ENCODE data around the gene PREP. TPM values are rescaled to one million over a fixed set of nuclear protein-coding genes. Genes with fewer than 3 reads are reported as not detected.
"Not testable (repeated sequence)": the region's sequence is repeated elsewhere in the genome, so short reads cannot be mapped to it uniquely, and the experiment has no call there.

The PREP gene
- total RNA-seq, 4 donors from 2014 or later = 32.9 to 63.2 (median 41.2) TPM

- Histone ChIP-seq H3K4me1 (peaks cover 0 to 12% (median 0%) of the 10 kb centered on the region in 4 donors), H3K4me3 (no peak overlapping the region), H3K36me3 (peaks cover 0 to 40% (median 16%) of the 10 kb centered on the region in 4 donors), H3K27me3 (no peaks in the 10 kb centered on the region), H3K27ac (no peak overlapping the region), H3K9me3 (no peaks in the 10 kb centered on the region)
- TF ChIP-seq EP300 (IDR thresholded peaks at IDR 0.05; ENCODE audit: low read depth) (no peak), POLR2AphosphoS5 (IDR thresholded peaks at IDR 0.05) (no peak), POLR2A (IDR thresholded peaks at IDR 0.05) (no peak)
- in situ Hi-C loops (cut with MboI; ENCODE audit: low pct_ligation_motif_present in 1 of 4, low pct_unique_long_range_greater_than_20kb in 1 of 4, low sequenced_read_pairs in 3 of 4) (no loop called here), intact Hi-C loops (cut with DNase I; ENCODE audit: low total_unique reads) (no loop called here)
- DNase-seq = no peak
- WGBS, 2 donors (ENCODE audit: low coverage in 1 of 2) = 97% methylated on average over 1 of the region's 1 CpG; no CpG with 5 or more reads in 1 of the 2 donors
Measured at GRCh38 chr6:105348897-105349296, 54.0 kb downstream of the PREP start.

GRCh38 chr6:105346052-105346451 lies 56.8 kb downstream of the PREP start:
- Histone ChIP-seq H3K36me3 (peaks cover 0 to 25% (median 6%) of the 10 kb centered on the region in 4 donors), H3K4me3 (no peak overlapping the region), H3K4me1 (peaks cover 0 to 12% (median 0%) of the 10 kb centered on the region in 4 donors), H3K27me3 (no peaks in the 10 kb centered on the region), H3K9me3 (no peaks in the 10 kb centered on the region), H3K27ac (peak overlapping the region in 1 of 4 donors; percentile 2)
- no peak for TF ChIP-seq POLR2AphosphoS5 (IDR thresholded peaks at IDR 0.05)
- TF ChIP-seq POLR2A (IDR thresholded peaks at IDR 0.05) = no peak
- TF ChIP-seq CTCF (IDR thresholded peaks at IDR 0.05) = no peak
- TF ChIP-seq EP300 (IDR thresholded peaks at IDR 0.05; ENCODE audit: low read depth) = no peak
- intact Hi-C loops (cut with DNase I; ENCODE audit: low total_unique reads) (no loop called here), in situ Hi-C loops (cut with MboI; ENCODE audit: low pct_ligation_motif_present in 1 of 4, low pct_unique_long_range_greater_than_20kb in 1 of 4, low sequenced_read_pairs in 3 of 4) (no loop called here)
- 55 to 100% methylated on average over 1 to 3 of the region's 3 CpGs for WGBS, 2 donors (ENCODE audit: low coverage in 1 of 2)
- no peak for DNase-seq

GRCh38 chr6:105345506-105345905 lies 57.4 kb downstream of the PREP start:
- peaks cover 0 to 20% (median 3%) of the 10 kb centered on the region in 4 donors for H3K36me3 ChIP-seq
- 62 to 72% methylated on average over 3 to 4 of the region's 4 CpGs for WGBS, 2 donors (ENCODE audit: low coverage in 1 of 2)
- intact Hi-C loops (cut with DNase I; ENCODE audit: low total_unique reads) = no loop called here
- no peaks in the 10 kb centered on the region for H3K27me3 ChIP-seq
- H3K9me3 ChIP-seq = no peaks in the 10 kb centered on the region
- H3K4me3 ChIP-seq = no peak overlapping the region
- TF ChIP-seq CTCF (IDR thresholded peaks at IDR 0.05) (no peak), EP300 (IDR thresholded peaks at IDR 0.05; ENCODE audit: low read depth) (no peak), POLR2AphosphoS5 (IDR thresholded peaks at IDR 0.05) (no peak), POLR2A (IDR thresholded peaks at IDR 0.05) (no peak)
- in situ Hi-C loops (cut with MboI; ENCODE audit: low pct_ligation_motif_present in 1 of 4, low pct_unique_long_range_greater_than_20kb in 1 of 4, low sequenced_read_pairs in 3 of 4) = no loop called here
- peaks cover 0 to 12% (median 0%) of the 10 kb centered on the region in 4 donors for H3K4me1 ChIP-seq
- no peak for DNase-seq
- H3K27ac ChIP-seq = peak overlapping the region in 1 of 4 donors; percentile 2

GRCh38 chr6:105344881-105345370 lies 58.0 kb downstream of the PREP start:
- WGBS, 2 donors (ENCODE audit: low coverage in 1 of 2) = 83 to 89% methylated on average over 2 of the region's 2 CpGs
- Histone ChIP-seq H3K27me3 (no peaks in the 10 kb centered on the region), H3K9me3 (no peaks in the 10 kb centered on the region), H3K36me3 (peaks cover 0 to 14% (median 3%) of the 10 kb centered on the region in 4 donors), H3K4me3 (no peak overlapping the region), H3K27ac (no peak overlapping the region), H3K4me1 (peaks cover 0 to 12% (median 0%) of the 10 kb centered on the region in 4 donors)
- DNase-seq = no peak
- TF ChIP-seq POLR2AphosphoS5 (IDR thresholded peaks at IDR 0.05) (no peak), CTCF (IDR thresholded peaks at IDR 0.05) (no peak), EP300 (IDR thresholded peaks at IDR 0.05; ENCODE audit: low read depth) (no peak), POLR2A (IDR thresholded peaks at IDR 0.05) (no peak)
- in situ Hi-C loops (cut with MboI; ENCODE audit: low pct_ligation_motif_present in 1 of 4, low pct_unique_long_range_greater_than_20kb in 1 of 4, low sequenced_read_pairs in 3 of 4) = no loop called here
- intact Hi-C loops (cut with DNase I; ENCODE audit: low total_unique reads) = no loop called here

GRCh38 chr6:105338350-105338983 lies 64.4 kb downstream of the PREP start:
- H3K4me3 ChIP-seq; H3K27me3 ChIP-seq; H3K36me3 ChIP-seq; H3K27ac ChIP-seq; H3K9me3 ChIP-seq; intact Hi-C loops (cut with DNase I; ENCODE audit: low total_unique reads); H3K4me1 ChIP-seq; DNase-seq; in situ Hi-C loops (cut with MboI; ENCODE audit: low pct_ligation_motif_present in 1 of 4, low pct_unique_long_range_greater_than_20kb in 1 of 4, low sequenced_read_pairs in 3 of 4): not testable (repeated sequence)
- 69 to 92% methylated on average over 5 to 21 of the region's 21 CpGs for WGBS, 2 donors (ENCODE audit: low coverage in 1 of 2)
